Right lobe of liver (tissue), 6 donors: ENCODE measurements around the gene SQSTM1. TPM values are rescaled to one million over a fixed set of nuclear protein-coding genes. Genes with fewer than 3 reads are reported as not detected.

Experiments used
- ATAC-seq, 4 donors: fragments of 200-7000 bp; cut with Tn5 transposase; one replicate each; pipeline ENCODE4 v1.9.1; 2020; ENCODE audit warnings: mild to moderate bottlenecking in 4 of 4, moderate library complexity in 4 of 4
- DNase-seq, 3 donors: peaks; one replicate each; pipeline ENCODE4 v3.0.0-alpha.2; 2020
- H3K27ac ChIP-seq, 3 donors: fragments of 200-600 bp; one replicate each; pipeline ENCODE4 v1.8.0; 2022
- H3K27me3 ChIP-seq, 2 donors: fragments of 200-600 bp; one replicate each; pipeline ENCODE4 v1.8.0; 2022
- H3K36me3 ChIP-seq, 4 donors: fragments of 200-600 bp; sonication (generic) in 1 of 4; one replicate each; pipeline versions ENCODE4 v1.5.1 to v1.8.0; 2017 to 2022; ENCODE audit warnings: control low read depth in 1 of 4
- H3K4me1 ChIP-seq, 4 donors: fragments of 200-600 bp; sonication (generic) in 1 of 4; one replicate each; pipeline versions ENCODE4 v1.5.1 to v1.8.0; 2017 to 2022; ENCODE audit warnings: control low read depth in 1 of 4
- H3K4me3 ChIP-seq, 3 donors: fragments of 200-600 bp; one replicate each; pipeline ENCODE4 v1.8.0; 2022
- H3K9me3 ChIP-seq, 4 donors: fragments of 200-600 bp; sonication (generic) in 1 of 4; one replicate each; pipeline versions ENCODE4 v1.5.1 to v1.8.0; 2017 to 2022; ENCODE audit warnings: control low read depth in 1 of 4
- CTCF ChIP-seq, 4 donors: fragments of 200-600 bp in 3 of 4; fragments of 450-650 bp in 1 of 4; IDR thresholded peaks; one replicate each; pipeline versions ENCODE4 v1.5.1 to v1.8.0; 2016 to 2022; ENCODE audit warnings: antibody characterized with exemption in 4 of 4, mild to moderate bottlenecking in 2 of 4
- POLR2A ChIP-seq: fragments of 450-650 bp; IDR thresholded peaks from one replicate; pipeline ENCODE4 v1.6.1; 2017; ENCODE audit warnings: antibody characterized with exemption, mild to moderate bottlenecking
- WGBS: methylation state at CpG from one replicate; pipeline ENCODE4 v1.1.6; 2018; ENCODE audit warnings: low coverage, low lambda C conversion rate; ENCODE audit not compliant: insufficient coverage; ENCODE audit errors: missing lambda C conversion rate; 5-methylcytosine and 5-hydroxymethylcytosine counted together
- intact Hi-C, 2 donors: fragments of 100-400 bp; cut with DNase I; formaldehyde crosslinking; loops; one replicate each; pipeline versions ENCODE4 v1.11.2 to v1.14.1; 2022
- microRNA counts: library from miRNA; unstranded; fragments of <30 nt; microRNA quantifications from one replicate; lab custom pipeline; 2016
- microRNA-seq, 2 donors: library from miRNA; unstranded; fragments of <30 nt; microRNA quantifications; one replicate each; pipeline ENCODE4, GENCODE V29; 2019 to 2020
- small RNA-seq, 2 experiments: library from RNA; depleted of rRNA; stranded (forward); fragments of <200 nt; gene quantifications; one replicate each; pipeline ENCODE3, GENCODE V24; 2016
- total RNA-seq, 6 experiments: library from RNA; depleted of rRNA in 2 of 6; stranded (reverse); fragments of >200 nt in 2 of 6; fragmentation: NEBNext Ultra II Directional in 3 of 6; extraction: Animal tissue kit (Norgen Biotek cat#: 25700) in 3 of 6; gene quantifications; one replicate each; pipeline versions ENCODE4 v1.1.0 to v1.2.4, GENCODE V29; 2016 to 2023
- donor health status: DM: no; HTN: yes; CAD: no.
- donor health status: DM: no; HTN: no; CAD: no.
- donor health status: DM: no; HTN: no; CAD: no.
- donor health status: DM: no; HTN: yes; CAD: no.
- donor health status: DM: no; HTN: yes; CAD: no.

Gene SQSTM1
- total RNA-seq, 6 experiments from 2014 or later, result 195 to 1,174 (median 649) TPM

- H3K9me3 ChIP-seq, result peaks cover 0 to 6% (median 0%) of the 10 kb centered on the region in 4 donors
- H3K4me1 ChIP-seq, result no peaks in the 10 kb centered on the region
- ATAC-seq (no peak), DNase-seq (no peak)
- H3K4me3 ChIP-seq, result no peak overlapping the region
- TF ChIP-seq CTCF (IDR thresholded peaks at IDR 0.05), result no peak
- TF ChIP-seq POLR2A, result no peak
- H3K36me3 ChIP-seq, result peaks cover 0 to 43% (median 8%) of the 10 kb centered on the region in 4 donors
- 97% methylated on average over 3 of the region's 3 CpGs for WGBS
- intact Hi-C loops, result no loop called here
- H3K27ac ChIP-seq, result no peak overlapping the region
- no peaks in the 10 kb centered on the region for H3K27me3 ChIP-seq
These were observed 62.5 kb downstream of the SQSTM1 start for GRCh38 chr5:179883163-179883562.

GRCh38 chr5:179885491-179886090 lies 64.9 kb downstream of the SQSTM1 start:
- intact Hi-C loops, result no loop called here
- H3K27ac ChIP-seq, result no peak overlapping the region
- WGBS, result 100% methylated on average over 1 of the region's 13 CpGs
- ATAC-seq, result no peak
- peaks cover 0 to 44% (median 14%) of the 10 kb centered on the region in 4 donors for H3K36me3 ChIP-seq
- no peaks in the 10 kb centered on the region for H3K4me1 ChIP-seq
- H3K9me3 ChIP-seq, result peaks cover 0 to 6% (median 0%) of the 10 kb centered on the region in 4 donors
- no peak for TF ChIP-seq POLR2A
- TF ChIP-seq CTCF (IDR thresholded peaks at IDR 0.05), result no peak
- no peak overlapping the region for H3K4me3 ChIP-seq
- DNase-seq, result peak in 1 of 3 donors; percentile 42
- H3K27me3 ChIP-seq, result no peaks in the 10 kb centered on the region

GRCh38 chr5:179886190-179886911 lies 65.6 kb downstream of the SQSTM1 start:
- Histone ChIP-seq H3K4me3 (no peak overlapping the region), H3K27ac (no peak overlapping the region), H3K4me1 (no peaks in the 10 kb centered on the region), H3K9me3 (peaks cover 0 to 6% (median 0%) of the 10 kb centered on the region in 4 donors), H3K27me3 (no peaks in the 10 kb centered on the region), H3K36me3 (peaks cover 0 to 52% (median 20%) of the 10 kb centered on the region in 4 donors)
- TF ChIP-seq CTCF (IDR thresholded peaks at IDR 0.05) (no peak), POLR2A (no peak)
- intact Hi-C loops, result no loop called here
- DNase-seq (peak in 1 of 3 donors; percentile 13), ATAC-seq (no peak)
- 70% methylated on average over 7 of the region's 14 CpGs for WGBS

- WGBS, result 92% methylated on average over 5 of the region's 11 CpGs
- Histone ChIP-seq H3K4me1 (no peaks in the 10 kb centered on the region), H3K4me3 (no peak overlapping the region), H3K9me3 (peaks cover 0 to 6% (median 0%) of the 10 kb centered on the region in 4 donors), H3K27ac (no peak overlapping the region), H3K27me3 (no peaks in the 10 kb centered on the region), H3K36me3 (peaks cover 0 to 59% (median 23%) of the 10 kb centered on the region in 4 donors)
- TF ChIP-seq CTCF (IDR thresholded peaks at IDR 0.05), result no peak
- TF ChIP-seq POLR2A, result no peak
- ATAC-seq (no peak), DNase-seq (peak in 1 of 3 donors; percentile 28)
- intact Hi-C loops, result no loop called here
These were observed 66.4 kb downstream of the SQSTM1 start for GRCh38 chr5:179887095-179887494.

MicroRNAs within 50 kb of the gene (microRNA counts, 767-probe panel; counts per million panel counts)
- microRNA hsa-miR-1229 (lab: Ali Mortazavi, UCI), result 237 counts per million

Small RNAs within 50 kb of the gene (microRNA-seq; reads per million reads assigned to microRNA genes)
- 3.2 to 7.7 reads per million in 2 donors for gene MIR1229

Small RNAs within 50 kb of the gene (small RNA-seq; reads per million reads assigned to genes)
- gene MIR1229 (0 reads per million in 2 experiments), gene RF00019 (0 reads per million in 2 experiments)

Other genes with a start within 250 kb of the SQSTM1 start
- gene HNRNPH1, start 197.2 kb upstream of the SQSTM1 start, total RNA-seq, result 100 to 1,000 TPM; 140 to 305 (median 219) TPM
- not detected for gene CBY3, start 139.9 kb upstream of the SQSTM1 start, total RNA-seq
- 100 to 1,000 TPM; 363 to 606 (median 456) TPM for gene CANX, start 121.9 kb upstream of the SQSTM1 start, total RNA-seq
- 1 to 10 TPM; 6.2 to 8.8 (median 8.0) TPM for gene MAML1, start 88.1 kb upstream of the SQSTM1 start, total RNA-seq
- gene LTC4S, start 26.9 kb upstream of the SQSTM1 start, total RNA-seq, result 1 to 10 TPM in 3 of 6 experiments, under 1 TPM in 2, not detected in 1; 0.73 to 1.7 (median 1.4) TPM
- 100 to 1,000 TPM; 151 to 259 (median 181) TPM for gene MGAT4B, start 14.0 kb upstream of the SQSTM1 start, total RNA-seq
- 10 to 100 TPM in 3 of 6 experiments, 1 to 10 TPM in 3; 4.7 to 14.7 (median 9.0) TPM for gene MRNIP, start 37.9 kb downstream of the SQSTM1 start, total RNA-seq
- gene TBC1D9B, start 87.0 kb downstream of the SQSTM1 start, total RNA-seq, result 10 to 100 TPM; 58.7 to 81.9 (median 69.5) TPM